SK-N-DZ (cell line): ENCODE results near the gene USE1.

Experiments used
- DNase-seq: peaks from one replicate; pipeline ENCODE4 v3.0.0-alpha.2; 2015; ENCODE audit warnings: low spot score

USE1 gene

GRCh38 chr19:17256130-17256529 lies 41.0 kb downstream of the USE1 start:
- DNase-seq, result no peak

GRCh38 chr19:17259118-17259780 lies 44.1 kb downstream of the USE1 start:
- DNase-seq, result no peak

DNA sequence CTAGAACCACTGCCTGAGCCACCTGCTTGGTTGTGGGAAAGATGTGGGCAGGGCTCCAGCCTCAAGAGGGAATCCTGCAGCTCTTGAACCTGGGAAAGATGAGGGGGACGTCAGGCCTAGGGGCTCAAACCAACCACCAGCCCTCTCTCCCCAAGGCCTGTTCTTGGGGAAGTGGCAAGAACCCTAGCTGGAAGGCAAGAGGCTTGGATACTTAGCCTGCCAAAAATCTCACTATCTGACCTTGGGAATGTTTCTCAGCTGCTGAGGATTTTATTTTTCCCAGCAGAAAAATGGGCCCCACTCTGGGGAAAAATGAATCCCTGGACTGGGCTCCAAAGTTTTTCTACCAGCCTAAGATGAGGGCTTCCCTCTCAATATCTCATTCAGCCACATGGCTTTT lies 44.8 kb downstream of the USE1 start:
- DNase-seq, result no peak

DNA sequence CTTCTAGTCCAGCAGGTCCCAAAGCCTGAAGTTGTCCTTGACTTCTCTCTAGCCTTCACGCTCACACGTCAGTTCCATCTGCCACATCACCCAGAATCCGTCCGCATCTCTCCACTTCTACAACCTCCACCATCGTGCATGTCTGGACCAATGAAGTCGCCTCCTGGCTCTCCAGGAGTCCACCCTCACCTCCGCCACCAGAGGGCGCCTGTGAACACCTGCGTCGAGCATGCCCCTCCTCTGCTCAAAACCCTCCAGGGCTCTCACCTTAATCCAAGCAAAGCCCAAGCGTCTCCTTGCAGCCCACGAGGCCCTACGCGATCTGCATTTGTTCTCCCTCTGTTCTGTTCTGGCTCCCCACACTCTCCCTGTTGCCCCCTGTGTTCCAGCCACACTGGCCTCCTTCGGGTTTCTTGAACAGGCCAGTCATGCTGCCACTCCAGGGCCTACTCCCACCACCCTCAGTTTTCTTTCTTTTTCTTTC lies 45.7 kb downstream of the USE1 start:
- DNase-seq, result peak; percentile 85

- no peak for DNase-seq
Observed at GRCh38 chr19:17262557-17262956, 47.4 kb downstream of the USE1 start.

GRCh38 chr19:17263712-17264640 lies 48.8 kb downstream of the USE1 start:
- no peak for DNase-seq

GRCh38 chr19:17264641-17264979 lies 49.5 kb downstream of the USE1 start, which contains the start of gene USHBP1:
Gene USHBP1 (minus strand): TSS chr19:17264745. CDS start chr19:17264299, 446 bp downstream.
- DNase-seq, result no peak

- DNase-seq, result no peak
Observed at GRCh38 chr19:17266026-17266425, 50.9 kb downstream of the USE1 start.

DNA sequence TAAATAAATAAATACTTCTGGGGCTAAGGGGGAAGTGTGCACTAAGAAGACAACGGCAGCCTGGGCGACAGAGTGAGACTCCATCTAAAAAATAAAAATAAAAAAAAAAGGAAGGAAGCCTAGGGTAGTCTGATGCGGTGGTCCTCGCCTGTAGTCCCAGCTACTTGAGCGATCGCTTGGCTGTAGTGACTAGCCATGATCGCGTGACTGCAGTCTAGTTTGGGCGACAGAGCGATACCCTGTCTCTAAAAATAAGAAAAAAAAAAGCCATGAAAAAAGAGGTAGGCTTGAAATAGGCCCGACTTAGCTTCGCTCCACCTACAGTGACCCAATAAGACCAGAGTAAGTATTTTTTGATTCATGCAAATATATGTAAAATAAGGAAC lies 51.4 kb downstream of the USE1 start:
- no peak for DNase-seq

- DNase-seq, result peak; percentile 97
Observed at GRCh38 chr19:17266975-17267788, 52.0 kb downstream of the USE1 start, which contains the start of gene BABAM1. Gene BABAM1 (plus strand): TSS chr19:17267443. CDS start chr19:17268807, 1,364 bp downstream.

- DNase-seq, result no peak
Observed at GRCh38 chr19:17268754-17269153, 53.6 kb downstream of the USE1 start.
